Heart left ventricle (tissue), 13 donors: ENCODE results near the gene PRH1.

Source experiments
- POLR2A ChIP-seq, 2 donors: fragments of 450-650 bp; IDR thresholded peaks; one replicate each; pipeline ENCODE4 v1.6.1; 2017; ENCODE audit warnings: antibody characterized with exemption in 2 of 2, mild to moderate bottlenecking in 2 of 2, moderate library complexity in 2 of 2
- TF ChIP-seq, protein P1 (sequence below), 12 donors: fragments of 200-600 bp; sonication (generic) in 4 of 12; IDR thresholded peaks; one replicate each; pipeline versions ENCODE4 v1.5.0 to v1.8.0; 2018 to 2022; ENCODE audit warnings: antibody characterized with exemption in 12 of 12, mild to moderate bottlenecking in 5 of 12
- donor health status: ischemic (EF 13 %, LVEDD 7.1; RV severe dilation, severe dysfunction).
- donor health status: DM: no; HTN: yes; CAD: no.
- donor health status: DM: no; HTN: no; CAD: no.
- donor health status: ischemic (EF 25% LVEDD 6.9; RV normal size, moderate dysfunction).
- donor health status: ischemic (EF 25% LVEDD 5.7; RV mildly dilated, moderate dysfunction).
- donor health status: ischemic (EF 35%, LVEDD 5.7; RV mildly dilated, moderate dysfunction).
- donor health status: nonischemic (EF 11% LVEDD 7.7; RV severe dilation, severe dysfunction).
- donor health status: DM: yes; HTN: yes; CAD: no.
- donor health status: PGD.
- donor health status: ischemic (EF 29% LVEDD 5.4; RV normal size, mild dysfunction).
- donor health status: nonischemic (EF 23%, LVEDD 6.1; RV moderate dilation, normal function).

DNA sequence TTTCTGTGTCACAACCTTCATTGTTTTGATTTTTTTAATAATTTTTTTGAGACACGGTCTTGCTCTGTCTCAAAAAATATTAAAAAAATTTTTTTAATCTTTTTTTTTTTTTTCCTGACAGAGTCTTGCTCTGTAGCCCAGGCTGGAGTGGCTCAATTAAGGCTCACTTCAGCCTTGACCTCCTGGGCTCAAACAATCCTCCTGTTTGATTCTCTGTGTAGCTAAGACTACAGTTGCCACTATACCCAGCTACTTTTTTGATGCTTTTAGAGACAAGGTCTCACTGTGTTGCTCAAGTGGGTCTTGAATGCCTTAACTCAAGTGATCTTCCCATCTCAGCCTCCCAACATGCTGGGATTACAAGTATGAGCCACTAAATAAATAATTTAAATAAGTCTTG is 35.8 kb upstream of the PRH1 start:
- no peak for TF ChIP-seq POLR2A (IDR thresholded peaks at IDR 0.05)
- TF ChIP-seq, protein P1, sequence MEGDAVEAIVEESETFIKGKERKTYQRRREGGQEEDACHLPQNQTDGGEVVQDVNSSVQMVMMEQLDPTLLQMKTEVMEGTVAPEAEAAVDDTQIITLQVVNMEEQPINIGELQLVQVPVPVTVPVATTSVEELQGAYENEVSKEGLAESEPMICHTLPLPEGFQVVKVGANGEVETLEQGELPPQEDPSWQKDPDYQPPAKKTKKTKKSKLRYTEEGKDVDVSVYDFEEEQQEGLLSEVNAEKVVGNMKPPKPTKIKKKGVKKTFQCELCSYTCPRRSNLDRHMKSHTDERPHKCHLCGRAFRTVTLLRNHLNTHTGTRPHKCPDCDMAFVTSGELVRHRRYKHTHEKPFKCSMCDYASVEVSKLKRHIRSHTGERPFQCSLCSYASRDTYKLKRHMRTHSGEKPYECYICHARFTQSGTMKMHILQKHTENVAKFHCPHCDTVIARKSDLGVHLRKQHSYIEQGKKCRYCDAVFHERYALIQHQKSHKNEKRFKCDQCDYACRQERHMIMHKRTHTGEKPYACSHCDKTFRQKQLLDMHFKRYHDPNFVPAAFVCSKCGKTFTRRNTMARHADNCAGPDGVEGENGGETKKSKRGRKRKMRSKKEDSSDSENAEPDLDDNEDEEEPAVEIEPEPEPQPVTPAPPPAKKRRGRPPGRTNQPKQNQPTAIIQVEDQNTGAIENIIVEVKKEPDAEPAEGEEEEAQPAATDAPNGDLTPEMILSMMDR (IDR thresholded peaks at IDR 0.05): no peak
